GM19238 (cell line): Measurements from ENCODE around the gene SLC38A1.
"Not testable (repeated sequence)": the region's sequence is repeated elsewhere in the genome, so short reads cannot be mapped to it uniquely, and the experiment has no call there.

ENCODE experiments used
- DNase-seq: peaks from one replicate; pipeline ENCODE4 v3.0.0; 2011; ENCODE audit warnings: low spot score; ENCODE audit not compliant: insufficient read length

Gene SLC38A1

GRCh38 chr12:46209170-46209569 is 59.7 kb downstream of the SLC38A1 start:
- DNase-seq = no peak

DNA sequence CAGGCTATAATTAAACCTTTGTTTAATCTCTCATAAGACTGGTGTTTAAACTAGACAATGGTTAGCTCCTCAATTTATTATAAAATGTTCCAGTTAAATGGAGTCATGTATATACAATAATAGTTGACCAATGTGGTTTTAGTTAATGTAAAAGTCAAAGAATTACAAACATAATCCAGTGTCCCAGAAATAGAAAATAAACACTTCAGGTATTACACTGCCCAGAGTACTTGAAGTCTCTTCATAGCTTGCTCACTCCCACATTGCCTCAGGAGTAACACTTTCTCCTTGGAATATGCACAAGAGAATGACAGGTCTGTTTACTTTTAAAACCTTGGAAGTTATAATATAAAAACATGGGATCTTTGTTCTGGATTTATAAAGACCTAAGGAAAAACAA is 60.5 kb downstream of the SLC38A1 start:
- no peak for DNase-seq

DNA sequence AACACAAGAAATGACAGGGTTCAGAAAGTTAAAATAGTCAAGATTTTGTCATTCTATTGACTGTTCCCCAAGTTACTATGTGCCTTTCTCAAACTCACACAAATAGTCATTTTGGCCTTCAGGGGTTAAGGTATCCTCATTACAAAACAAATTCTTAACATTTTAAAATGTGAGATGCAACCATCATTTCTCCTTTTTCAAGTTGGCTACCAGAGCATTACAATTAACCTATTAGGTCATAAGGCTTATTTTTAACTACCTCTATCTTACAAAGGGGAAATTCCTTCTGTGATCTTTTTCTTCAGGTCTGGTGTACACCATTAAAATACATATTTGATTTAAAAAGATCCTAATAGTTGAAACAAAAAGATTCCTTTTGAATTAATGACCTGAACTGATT is 61.2 kb downstream of the SLC38A1 start:
- no peak for DNase-seq

DNA sequence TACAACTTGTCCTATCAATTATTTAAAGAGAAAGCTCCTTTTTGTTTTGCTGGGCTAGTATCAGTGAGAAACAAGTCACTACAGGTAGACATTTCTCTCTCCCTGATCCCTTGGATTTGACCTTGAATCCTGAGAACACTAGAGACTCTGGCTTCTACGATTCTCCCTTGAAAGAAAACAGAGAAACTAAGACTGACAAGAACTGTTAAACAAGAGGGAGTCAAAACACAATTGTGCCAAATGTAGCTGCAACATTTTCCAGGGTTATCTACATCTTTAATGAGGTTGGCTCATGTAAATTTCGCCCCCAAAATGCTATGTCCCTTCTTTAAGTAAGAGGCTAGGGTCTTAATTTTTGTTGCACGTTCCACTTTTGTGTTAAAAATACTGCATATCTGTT is 62.4 kb downstream of the SLC38A1 start:
- DNase-seq = no peak

- no peak for DNase-seq
These were observed 63.5 kb downstream of the SLC38A1 start for GRCh38 chr12:46205294-46205693.

- DNase-seq = no peak
These were observed 67.5 kb downstream of the SLC38A1 start for GRCh38 chr12:46201284-46201789.

DNA sequence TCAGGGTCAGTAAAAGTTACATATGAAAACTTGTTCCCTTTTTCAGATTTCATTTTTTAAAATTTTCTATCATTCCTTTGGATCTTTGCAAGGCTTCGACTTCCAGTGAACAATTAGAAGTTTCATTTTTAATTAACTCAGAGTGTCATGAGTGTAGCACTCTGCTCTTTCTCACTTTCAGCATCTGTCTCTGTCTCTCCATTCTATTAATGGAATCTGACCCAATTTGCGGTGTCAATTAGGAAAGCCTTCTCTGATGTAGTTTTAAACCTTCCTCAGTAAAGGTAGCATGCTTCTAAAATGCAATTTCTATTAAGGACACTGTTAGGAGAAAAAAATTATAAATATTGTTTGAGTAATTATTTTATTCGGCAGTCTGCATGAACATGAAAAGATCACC is 68.3 kb downstream of the SLC38A1 start:
- no peak for DNase-seq

DNA sequence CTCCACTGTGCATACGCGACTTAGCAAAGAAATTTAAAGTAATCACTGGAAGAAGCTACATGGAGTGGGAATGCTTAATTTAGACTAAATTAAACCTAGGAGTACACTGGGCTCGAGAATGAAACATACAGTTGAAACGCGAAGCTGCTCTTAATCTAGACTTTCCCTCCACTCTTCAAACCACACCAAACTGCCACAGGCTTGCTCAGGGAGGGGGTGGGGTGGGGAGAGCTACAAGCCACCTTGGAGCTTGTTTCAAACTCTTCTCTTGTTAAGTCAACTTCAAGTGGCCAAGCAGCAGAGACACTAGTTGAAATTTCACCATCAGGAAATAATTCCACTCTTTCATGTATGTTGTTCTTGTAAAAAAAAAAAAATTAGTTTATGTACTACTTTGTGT is 69.9 kb downstream of the SLC38A1 start:
- no peak for DNase-seq

DNA sequence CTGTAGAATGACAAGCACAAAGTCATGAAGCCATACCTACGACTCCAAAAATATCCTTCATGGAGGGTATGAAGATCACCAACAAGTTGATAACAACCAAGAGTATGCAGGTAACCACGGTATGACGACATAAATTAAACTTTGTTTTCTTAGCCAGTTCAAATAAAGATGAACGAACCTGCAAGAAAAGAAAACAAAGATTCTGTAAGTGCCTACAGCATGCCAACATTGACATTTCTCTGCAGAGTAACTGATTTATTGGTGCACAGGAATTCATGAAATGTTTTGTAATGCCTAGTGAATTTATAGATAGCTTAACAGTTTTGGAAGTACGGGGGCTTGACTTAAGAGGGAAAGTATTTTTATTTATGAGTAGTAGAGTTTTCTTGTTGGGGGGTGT is 71.0 kb downstream of the SLC38A1 start:
- no peak for DNase-seq

- DNase-seq = not testable (repeated sequence)
These were observed 78.3 kb downstream of the SLC38A1 start for GRCh38 chr12:46190533-46190932.

DNA sequence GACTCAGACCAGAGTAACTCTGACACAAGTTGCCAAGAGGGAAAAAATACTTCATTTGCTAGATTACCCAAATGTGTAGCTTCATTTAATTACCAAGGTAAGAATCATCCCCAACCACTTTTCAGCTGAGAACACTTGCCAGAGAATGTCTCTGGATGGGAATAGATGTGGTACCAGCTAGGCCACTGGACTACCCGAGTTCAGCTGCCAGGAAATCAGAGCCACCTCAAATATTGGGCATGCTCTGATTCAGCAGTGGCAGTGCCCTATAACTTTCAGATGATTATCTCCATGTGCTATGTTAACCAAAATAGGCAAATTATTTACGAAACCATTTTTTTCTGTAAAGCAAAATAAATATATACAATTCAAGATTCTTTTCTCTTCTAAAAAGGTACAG is 80.7 kb downstream of the SLC38A1 start:
- DNase-seq = no peak

DNA sequence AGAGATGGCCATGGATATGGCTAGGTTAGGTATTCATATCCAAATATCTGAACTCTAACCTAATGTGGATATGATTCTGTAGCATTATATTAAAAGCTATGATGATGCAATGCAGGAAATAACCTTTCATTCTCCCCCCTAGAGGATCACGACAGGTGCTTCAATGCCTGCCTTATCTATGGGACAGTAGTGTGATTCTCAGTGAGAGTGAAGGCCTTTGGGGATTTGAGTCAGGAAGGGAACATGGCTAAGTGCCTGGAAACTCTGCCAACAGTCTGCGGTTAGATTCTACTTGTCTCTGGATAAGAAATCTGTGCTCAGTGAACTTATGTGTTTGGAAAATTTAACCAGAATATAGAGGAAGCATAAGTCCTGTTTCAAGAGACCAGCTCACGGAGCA is 81.8 kb downstream of the SLC38A1 start:
- no peak for DNase-seq

DNA sequence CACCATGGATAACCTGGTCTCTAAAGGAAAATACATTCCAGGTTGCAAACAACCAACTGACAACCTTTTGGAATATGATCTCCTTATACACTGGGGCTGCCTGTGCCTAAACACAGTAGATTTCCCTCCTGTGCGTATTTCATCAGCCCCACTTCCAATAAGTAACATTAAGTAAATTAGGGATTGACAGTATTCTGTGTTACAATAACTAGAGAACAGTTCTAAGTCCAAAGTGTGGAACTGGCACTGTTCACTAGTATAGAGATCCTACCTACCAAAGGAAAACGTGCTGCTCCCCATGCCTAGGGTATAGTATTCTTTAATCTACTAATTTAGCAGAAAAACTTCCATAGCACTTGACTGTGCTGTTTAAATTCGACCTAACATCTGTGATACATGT is 82.8 kb downstream of the SLC38A1 start:
- no peak for DNase-seq

GRCh38 chr12:46185686-46186085 is 83.2 kb downstream of the SLC38A1 start:
- no peak for DNase-seq

- DNase-seq = no peak
These were observed 83.8 kb downstream of the SLC38A1 start for GRCh38 chr12:46184798-46185595.

- no peak for DNase-seq
These were observed 85.7 kb downstream of the SLC38A1 start for GRCh38 chr12:46183112-46183511.

DNA sequence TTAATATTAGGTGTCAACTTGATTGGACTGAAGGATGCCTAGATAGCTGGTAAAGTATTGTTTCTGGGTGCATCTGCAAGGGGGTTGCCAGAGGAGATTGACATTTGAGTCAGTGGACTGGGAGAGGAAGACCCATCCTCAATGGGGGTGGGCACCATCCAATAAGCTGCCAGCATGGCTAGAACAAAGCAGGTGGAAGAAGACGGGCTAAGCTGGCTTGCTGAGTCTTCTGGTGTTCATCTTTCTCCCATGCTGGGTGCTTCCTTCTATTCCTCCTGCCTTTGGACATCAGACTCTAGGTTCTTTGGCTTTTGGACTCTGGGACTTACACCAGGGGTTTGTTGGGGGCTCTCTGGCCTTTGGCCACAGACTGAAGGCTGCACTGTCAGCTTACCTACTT is 87.4 kb downstream of the SLC38A1 start:
- DNase-seq = no peak

DNA sequence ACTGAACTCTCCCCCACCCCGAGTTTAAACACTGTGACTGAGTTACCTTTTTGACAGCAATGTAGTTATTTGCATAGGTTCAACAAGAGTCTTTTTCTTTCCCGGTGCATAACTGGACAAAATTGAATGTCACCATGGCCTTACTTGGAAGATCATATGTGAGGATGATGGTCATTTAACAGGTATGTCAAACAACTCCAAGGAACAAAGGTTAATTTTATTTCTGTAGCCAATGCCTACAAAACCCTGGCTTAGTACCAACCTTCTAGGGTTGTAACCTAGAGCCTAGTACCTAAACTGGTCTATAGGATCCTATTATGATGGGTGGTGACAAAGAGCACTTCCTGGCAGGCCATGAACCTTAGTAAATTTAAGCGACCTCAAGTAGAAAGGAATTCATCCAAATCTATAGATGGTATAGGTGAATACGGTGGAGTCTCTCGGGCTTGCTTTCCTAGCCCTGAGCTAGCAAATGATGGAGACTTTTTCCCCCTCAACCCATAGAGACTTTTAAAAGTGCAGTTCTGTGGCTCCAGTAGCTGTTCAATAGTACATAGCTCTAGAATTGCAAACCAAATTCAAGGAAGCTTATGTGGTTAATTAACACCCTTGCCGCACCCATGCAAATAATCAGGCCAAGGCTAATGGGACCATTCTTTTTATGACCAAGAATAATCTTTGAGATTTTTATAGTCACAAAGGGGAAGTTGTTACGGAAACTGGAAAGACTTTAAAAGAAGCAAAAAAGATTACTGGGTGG is 89.0 kb downstream of the SLC38A1 start:
- DNase-seq = no peak

DNA sequence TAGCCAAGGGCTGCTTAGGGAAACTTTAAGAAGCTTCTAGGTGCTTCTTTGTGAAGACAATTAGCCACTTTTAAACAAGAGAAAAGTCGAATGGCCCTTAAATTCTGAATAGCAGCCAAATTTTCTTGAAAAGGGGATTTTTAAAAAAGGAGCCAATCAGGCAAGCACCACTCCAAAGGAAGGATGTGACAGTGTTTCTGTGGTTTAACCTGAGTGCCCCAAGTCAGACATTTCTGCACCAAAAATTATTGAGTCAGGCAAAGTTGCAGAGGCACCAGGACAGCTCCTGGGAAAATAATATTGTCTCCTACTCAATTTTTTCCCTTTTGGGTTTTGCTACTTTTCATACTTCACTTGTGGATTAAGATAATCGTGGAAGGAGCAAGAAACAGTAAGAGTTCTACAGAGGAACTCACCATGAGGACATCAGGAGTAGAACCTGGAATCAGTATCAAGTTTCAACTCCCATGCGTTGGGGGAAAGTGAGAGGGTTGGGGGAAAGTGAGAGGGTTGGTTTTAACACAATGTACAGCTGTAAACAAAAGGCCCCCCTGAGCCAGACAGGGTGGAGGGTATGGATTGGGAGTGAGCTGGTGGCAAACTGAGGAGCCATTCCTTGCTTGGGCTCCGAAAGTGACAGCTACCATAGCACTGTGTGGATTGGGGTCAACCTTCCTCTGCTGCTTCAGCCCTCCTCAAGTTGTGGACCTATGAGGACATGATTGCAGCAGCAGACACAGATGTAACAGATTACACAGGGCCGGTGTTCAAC is 90.8 kb downstream of the SLC38A1 start:
- DNase-seq = no peak

GRCh38 chr12:46177025-46177424 is 91.8 kb downstream of the SLC38A1 start:
- no peak for DNase-seq

DNA sequence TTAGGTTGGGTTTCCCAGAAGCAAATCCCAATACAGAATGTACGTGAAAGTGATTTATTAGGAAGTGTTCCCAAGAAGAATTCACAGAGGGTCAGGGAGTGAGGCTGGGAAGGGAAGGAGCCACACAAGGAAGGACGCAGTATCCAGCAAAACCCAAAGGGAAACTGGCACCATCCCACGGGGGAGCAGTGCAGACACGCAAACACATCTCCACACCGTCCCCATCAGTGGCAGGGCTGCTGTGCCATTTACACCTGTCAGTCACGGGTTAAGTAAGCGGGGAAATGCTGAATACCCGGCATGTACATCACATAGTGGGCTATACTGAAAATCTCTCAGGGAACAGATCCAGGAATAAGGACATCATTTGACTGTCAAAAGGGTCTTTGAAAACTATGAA is 93.9 kb downstream of the SLC38A1 start:
- no peak for DNase-seq
